ENCODE measurements around the gene SLC1A5. TPM values are rescaled to one million over a fixed set of nuclear protein-coding genes. Genes with fewer than 3 reads are reported as not detected.

The SLC1A5 gene
- 10 to 100 TPM; 40.3 to 84.4 TPM for polyA plus RNA-seq

DNA sequence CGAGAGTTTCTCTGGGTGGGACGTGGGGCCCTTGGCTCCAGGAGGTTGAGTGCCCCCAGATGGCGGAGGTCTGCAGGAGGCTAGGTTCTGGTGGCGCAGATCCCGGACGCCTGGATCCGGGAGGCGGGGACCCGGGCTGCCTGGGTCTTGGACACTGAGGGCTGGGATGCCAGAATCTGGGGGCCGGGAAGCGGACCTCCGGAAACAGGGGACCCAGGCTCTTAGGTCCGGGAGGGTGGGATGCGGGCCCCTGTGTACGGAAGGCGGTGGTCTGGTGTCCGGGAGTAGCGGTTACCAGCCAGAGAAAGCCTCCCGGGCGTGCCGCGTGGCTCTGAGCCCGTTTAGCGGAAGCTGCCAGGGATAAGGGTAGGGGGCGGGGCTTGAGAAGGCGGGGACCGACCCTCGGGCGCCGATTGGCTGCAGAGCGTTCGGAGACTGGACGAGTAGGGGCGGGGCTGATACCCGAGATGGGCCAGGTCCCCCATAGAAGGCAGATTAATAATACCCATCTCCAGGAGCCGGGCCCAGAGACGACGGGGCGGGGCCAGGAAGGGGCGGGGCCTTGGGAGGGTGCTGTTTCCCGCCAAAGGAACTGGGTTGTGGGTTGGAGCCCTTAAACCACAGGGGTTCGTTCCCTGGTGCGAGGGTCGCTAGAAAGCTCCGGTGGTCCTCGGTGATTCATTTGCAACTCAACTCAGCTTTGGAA, at the start of gene SLC1A5:
TSS of gene SLC1A5 (minus strand) at position 333 of the 706 bp plus-strand sequence. CDS start 629 bp downstream, outside the sequence.
- H3K9me3 ChIP-seq (ENCODE audit: control insufficient read depth in 2 of 2, insufficient read depth in 1 of 2, low read depth in 1 of 2, low read length in 1 of 2) = no peaks in the 10 kb centered on the region
- H3K4me3 ChIP-seq (ENCODE audit: low read depth in 1 of 2, low read length in 2 of 2) = peak within 1 kb of the TSS; percentile 73 to 87
- H3K4me1 ChIP-seq (ENCODE audit: control insufficient read depth in 2 of 2, insufficient read depth in 2 of 2, low read length in 1 of 2) = peaks cover 3 to 22% of the 10 kb centered on the region in 2 donors
- H3K27ac ChIP-seq (ENCODE audit: low read depth in 2 of 2, low read length in 1 of 2) = peak within 1 kb of the TSS; percentile 95 to 97
- H3K27me3 ChIP-seq (ENCODE audit: control insufficient read depth in 1 of 2, insufficient read depth in 2 of 2, low read length in 2 of 2) = no peaks in the 10 kb centered on the region
- H3K36me3 ChIP-seq (ENCODE audit: control insufficient read depth in 2 of 2, insufficient read depth in 2 of 2, low read length in 1 of 2) = peaks cover 0 to 5% of the 10 kb centered on the region in 2 donors
- 1% methylated on average over 35 to 46 of the region's 46 CpGs for WGBS, 2 donors

DNA sequence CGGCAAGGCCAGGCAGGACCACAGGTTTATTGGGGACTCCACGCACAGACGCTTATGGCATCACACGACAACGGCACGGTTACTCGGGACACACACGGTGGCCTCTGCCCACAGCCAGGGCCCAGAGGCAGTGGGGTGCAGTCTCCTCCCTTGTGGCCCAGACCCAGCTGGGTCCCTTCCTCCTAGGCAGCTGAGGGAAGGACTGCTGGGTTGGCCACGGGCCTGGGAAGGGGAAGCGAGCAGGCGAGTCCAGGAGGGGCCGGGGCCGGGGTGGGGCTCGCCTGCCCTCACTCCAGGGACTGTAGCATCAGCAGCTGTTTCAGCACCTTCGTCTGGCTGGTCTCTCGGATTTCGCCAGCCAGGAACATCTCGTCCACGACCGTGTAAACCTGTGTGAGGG, 49.8 kb upstream of the SLC1A5 start:
- Histone ChIP-seq H3K36me3 (ENCODE audit: control insufficient read depth in 2 of 2, insufficient read depth in 2 of 2, low read length in 1 of 2) (peaks cover 5 to 20% of the 10 kb centered on the region in 2 donors), H3K4me3 (ENCODE audit: low read depth in 1 of 2, low read length in 2 of 2) (no peak overlapping the region), H3K9me3 (ENCODE audit: control insufficient read depth in 2 of 2, insufficient read depth in 1 of 2, low read depth in 1 of 2, low read length in 1 of 2) (no peaks in the 10 kb centered on the region), H3K27me3 (ENCODE audit: control insufficient read depth in 1 of 2, insufficient read depth in 2 of 2, low read length in 2 of 2) (no peaks in the 10 kb centered on the region), H3K4me1 (ENCODE audit: control insufficient read depth in 2 of 2, insufficient read depth in 2 of 2, low read length in 1 of 2) (peaks cover 0 to 14% of the 10 kb centered on the region in 2 donors), H3K27ac (ENCODE audit: low read depth in 2 of 2, low read length in 1 of 2) (no peak overlapping the region)
- 82 to 83% methylated on average over 20 of the region's 20 CpGs for WGBS, 2 donors

DNA sequence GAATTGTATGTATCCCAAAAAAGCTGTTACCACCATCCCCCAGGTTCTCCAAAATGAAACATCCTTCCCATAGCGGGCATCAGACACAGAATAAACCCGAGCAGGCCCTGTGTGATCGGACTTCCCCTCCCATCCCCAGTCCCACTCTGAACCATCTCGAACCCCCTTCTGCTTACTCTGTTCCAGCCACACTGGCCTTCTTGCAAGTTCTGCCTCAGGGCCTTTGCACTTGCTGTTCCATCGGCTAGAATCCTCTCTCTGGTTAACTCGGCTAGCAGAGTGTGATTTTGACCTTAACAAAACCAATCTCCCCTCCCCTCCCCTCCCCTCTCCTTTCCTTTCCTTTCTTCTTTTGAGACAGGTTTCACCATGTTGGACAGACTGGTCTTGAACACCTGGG, 46.6 kb upstream of the SLC1A5 start:
- WGBS, 2 donors = 96 to 99% methylated on average over 6 of the region's 6 CpGs

DNA sequence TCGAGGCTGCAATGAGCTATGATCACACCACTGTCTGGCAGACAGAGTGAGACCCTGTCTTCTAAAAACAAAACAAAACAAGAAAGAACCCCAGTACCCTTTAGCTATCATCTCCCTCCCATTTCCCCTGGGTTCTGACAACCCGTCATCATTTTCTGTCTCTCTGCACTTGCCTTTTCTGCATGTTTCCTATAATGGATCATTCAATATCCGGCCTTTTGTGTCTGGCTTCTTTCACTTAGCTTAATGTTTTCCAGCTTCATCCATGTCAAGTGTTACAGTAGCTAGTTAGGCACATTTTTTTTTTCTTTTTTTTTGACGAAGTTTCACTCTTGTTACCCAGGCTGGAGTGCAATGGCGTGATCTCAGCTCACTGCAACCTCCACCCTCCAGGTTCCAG, 45.7 kb upstream of the SLC1A5 start:
- H3K36me3 ChIP-seq (ENCODE audit: control insufficient read depth in 2 of 2, insufficient read depth in 2 of 2, low read length in 1 of 2) = peaks cover 5 to 10% of the 10 kb centered on the region in 2 donors
- H3K4me1 ChIP-seq (ENCODE audit: control insufficient read depth in 2 of 2, insufficient read depth in 2 of 2, low read length in 1 of 2) = peaks cover 0 to 2% of the 10 kb centered on the region in 2 donors
- H3K4me3 ChIP-seq (ENCODE audit: low read depth in 1 of 2, low read length in 2 of 2) = no peak overlapping the region
- H3K9me3 ChIP-seq (ENCODE audit: control insufficient read depth in 2 of 2, insufficient read depth in 1 of 2, low read depth in 1 of 2, low read length in 1 of 2) = no peaks in the 10 kb centered on the region
- WGBS, 2 donors = 81 to 84% methylated on average over 5 of the region's 5 CpGs
- no peak overlapping the region for H3K27ac ChIP-seq (ENCODE audit: low read depth in 2 of 2, low read length in 1 of 2)
- no peaks in the 10 kb centered on the region for H3K27me3 ChIP-seq (ENCODE audit: control insufficient read depth in 1 of 2, insufficient read depth in 2 of 2, low read length in 2 of 2)

More for the DNA sequence above, 46.6 kb upstream of the SLC1A5 start:
- H3K27ac ChIP-seq (ENCODE audit: low read depth in 2 of 2, low read length in 1 of 2) = no peak overlapping the region
- H3K9me3 ChIP-seq (ENCODE audit: control insufficient read depth in 2 of 2, insufficient read depth in 1 of 2, low read depth in 1 of 2, low read length in 1 of 2) = no peaks in the 10 kb centered on the region
- peaks cover 5 to 13% of the 10 kb centered on the region in 2 donors for H3K36me3 ChIP-seq (ENCODE audit: control insufficient read depth in 2 of 2, insufficient read depth in 2 of 2, low read length in 1 of 2)
- H3K4me1 ChIP-seq (ENCODE audit: control insufficient read depth in 2 of 2, insufficient read depth in 2 of 2, low read length in 1 of 2) = peaks cover 0 to 9% of the 10 kb centered on the region in 2 donors
- H3K27me3 ChIP-seq (ENCODE audit: control insufficient read depth in 1 of 2, insufficient read depth in 2 of 2, low read length in 2 of 2) = no peaks in the 10 kb centered on the region
- no peak overlapping the region for H3K4me3 ChIP-seq (ENCODE audit: low read depth in 1 of 2, low read length in 2 of 2)

DNA sequence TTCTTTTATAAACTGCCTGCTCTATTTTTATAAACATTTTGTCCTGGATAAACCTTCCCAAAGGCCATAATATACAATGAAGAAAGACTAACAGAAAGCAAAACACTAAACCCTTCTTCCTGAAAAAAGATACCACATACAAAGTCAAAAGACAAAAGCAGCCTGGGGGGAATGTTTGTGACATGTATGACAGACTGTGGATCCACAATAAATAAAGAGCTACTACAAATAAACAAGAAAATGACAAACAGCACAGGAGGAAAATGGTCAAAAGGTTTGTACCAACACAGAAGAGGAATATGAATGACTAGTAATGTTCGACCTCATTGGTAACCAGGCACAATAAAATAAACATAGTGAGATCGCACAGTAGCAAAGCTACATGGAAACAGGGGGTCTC, 42.5 kb upstream of the SLC1A5 start:
- Histone ChIP-seq H3K27me3 (ENCODE audit: control insufficient read depth in 1 of 2, insufficient read depth in 2 of 2, low read length in 2 of 2) (no peaks in the 10 kb centered on the region), H3K4me1 (ENCODE audit: control insufficient read depth in 2 of 2, insufficient read depth in 2 of 2, low read length in 1 of 2) (no peaks in the 10 kb centered on the region), H3K4me3 (ENCODE audit: low read depth in 1 of 2, low read length in 2 of 2) (no peak overlapping the region), H3K9me3 (ENCODE audit: control insufficient read depth in 2 of 2, insufficient read depth in 1 of 2, low read depth in 1 of 2, low read length in 1 of 2) (no peaks in the 10 kb centered on the region), H3K36me3 (ENCODE audit: control insufficient read depth in 2 of 2, insufficient read depth in 2 of 2, low read length in 1 of 2) (no peaks in the 10 kb centered on the region), H3K27ac (ENCODE audit: low read depth in 2 of 2, low read length in 1 of 2) (no peak overlapping the region)
- WGBS, 2 donors = 87 to 89% methylated on average over 2 of the region's 2 CpGs

DNA sequence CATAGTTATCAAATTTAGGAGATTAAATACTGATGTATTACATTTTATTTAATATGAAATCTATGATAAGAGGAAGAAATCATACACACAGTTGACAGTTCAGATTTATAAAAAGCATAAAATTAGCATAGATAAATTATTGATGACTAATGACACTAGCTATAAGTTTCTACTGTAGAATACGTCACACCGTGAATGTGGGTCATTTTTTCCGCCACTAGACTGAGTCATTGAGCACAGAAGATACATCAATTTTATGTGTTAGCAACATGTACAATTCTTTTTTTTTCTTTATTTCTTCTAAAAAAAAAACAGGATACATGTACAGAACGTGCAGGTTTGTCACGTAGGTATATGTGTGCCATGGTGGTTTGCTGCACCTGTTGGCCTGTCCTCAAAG, 40.1 kb upstream of the SLC1A5 start:
- Histone ChIP-seq H3K4me1 (ENCODE audit: control insufficient read depth in 2 of 2, insufficient read depth in 2 of 2, low read length in 1 of 2) (peaks cover 0 to 4% of the 10 kb centered on the region in 2 donors), H3K4me3 (ENCODE audit: low read depth in 1 of 2, low read length in 2 of 2) (no peak overlapping the region), H3K27ac (ENCODE audit: low read depth in 2 of 2, low read length in 1 of 2) (no peak overlapping the region), H3K36me3 (ENCODE audit: control insufficient read depth in 2 of 2, insufficient read depth in 2 of 2, low read length in 1 of 2) (no peaks in the 10 kb centered on the region), H3K9me3 (ENCODE audit: control insufficient read depth in 2 of 2, insufficient read depth in 1 of 2, low read depth in 1 of 2, low read length in 1 of 2) (no peaks in the 10 kb centered on the region), H3K27me3 (ENCODE audit: control insufficient read depth in 1 of 2, insufficient read depth in 2 of 2, low read length in 2 of 2) (no peaks in the 10 kb centered on the region)
- WGBS, 2 donors = 57 to 59% methylated on average over 5 of the region's 5 CpGs

DNA sequence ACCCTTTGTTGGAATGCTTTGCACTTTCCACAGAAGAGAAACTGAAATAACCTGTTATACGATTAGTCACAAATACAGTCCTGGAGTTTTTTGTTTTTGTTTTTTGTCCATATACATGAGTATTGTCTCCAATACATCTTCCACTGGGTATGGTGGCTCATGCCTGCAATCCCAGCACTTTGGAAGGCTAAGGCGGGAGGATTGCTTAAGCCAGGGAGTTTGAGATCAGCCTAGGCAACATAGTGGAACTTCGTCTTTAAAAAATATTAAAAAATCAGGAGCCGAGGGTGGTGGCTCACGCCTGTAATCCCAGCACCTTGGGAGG, 37.3 kb upstream of the SLC1A5 start:
- no peaks in the 10 kb centered on the region for H3K27me3 ChIP-seq (ENCODE audit: control insufficient read depth in 1 of 2, insufficient read depth in 2 of 2, low read length in 2 of 2)
- WGBS, 2 donors = 65 to 66% methylated on average over 5 of the region's 5 CpGs
- no peak overlapping the region for H3K27ac ChIP-seq (ENCODE audit: low read depth in 2 of 2, low read length in 1 of 2)
- H3K4me1 ChIP-seq (ENCODE audit: control insufficient read depth in 2 of 2, insufficient read depth in 2 of 2, low read length in 1 of 2) = peaks cover 3 to 17% of the 10 kb centered on the region in 2 donors
- H3K36me3 ChIP-seq (ENCODE audit: control insufficient read depth in 2 of 2, insufficient read depth in 2 of 2, low read length in 1 of 2) = no peaks in the 10 kb centered on the region
- no peak overlapping the region for H3K4me3 ChIP-seq (ENCODE audit: low read depth in 1 of 2, low read length in 2 of 2)
- H3K9me3 ChIP-seq (ENCODE audit: control insufficient read depth in 2 of 2, insufficient read depth in 1 of 2, low read depth in 1 of 2, low read length in 1 of 2) = no peaks in the 10 kb centered on the region

DNA sequence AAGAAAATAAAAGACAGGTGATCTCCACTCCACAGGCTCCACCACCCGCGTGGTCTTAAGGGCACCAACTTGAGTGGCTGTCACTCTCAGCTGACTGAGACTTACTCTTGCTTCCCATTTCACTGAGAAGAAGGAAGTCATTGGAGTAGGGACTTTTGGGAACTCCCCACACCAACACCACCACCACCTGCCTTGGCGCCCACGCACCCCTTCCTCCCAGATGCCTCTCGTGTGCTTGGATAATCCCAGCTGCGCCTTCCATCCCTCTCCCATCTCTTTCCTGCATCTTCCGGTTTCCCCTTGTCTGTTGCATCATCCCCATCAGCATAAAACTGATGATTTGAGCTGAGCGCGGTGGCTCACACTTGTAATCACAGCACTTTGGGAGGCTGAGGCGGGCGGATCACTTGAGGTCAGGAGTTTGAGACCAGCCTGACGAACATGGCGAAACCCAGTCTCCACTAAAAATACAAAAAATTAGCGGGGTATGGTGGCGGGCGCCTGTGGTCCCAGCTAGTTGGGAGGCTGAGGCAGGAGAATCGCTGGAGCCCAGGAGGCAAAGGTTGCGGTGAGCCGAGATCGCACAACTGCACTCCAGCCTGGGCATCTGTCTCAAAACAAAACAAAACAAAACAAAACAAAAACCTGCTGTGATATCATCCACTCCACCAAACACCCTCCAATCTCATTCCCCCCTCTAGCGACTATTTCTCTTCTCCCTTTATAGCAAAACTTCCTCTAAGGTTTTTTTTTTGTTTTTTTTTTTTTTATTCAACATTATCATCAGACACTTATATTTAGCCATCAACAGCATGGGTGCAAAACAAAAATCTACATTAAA, 36.7 kb upstream of the SLC1A5 start:
- peaks cover 3 to 19% of the 10 kb centered on the region in 2 donors for H3K4me1 ChIP-seq (ENCODE audit: control insufficient read depth in 2 of 2, insufficient read depth in 2 of 2, low read length in 1 of 2)
- 83% methylated on average over 21 of the region's 21 CpGs for WGBS, 2 donors
- no peaks in the 10 kb centered on the region for H3K9me3 ChIP-seq (ENCODE audit: control insufficient read depth in 2 of 2, insufficient read depth in 1 of 2, low read depth in 1 of 2, low read length in 1 of 2)
- no peak overlapping the region for H3K4me3 ChIP-seq (ENCODE audit: low read depth in 1 of 2, low read length in 2 of 2)
- no peaks in the 10 kb centered on the region for H3K27me3 ChIP-seq (ENCODE audit: control insufficient read depth in 1 of 2, insufficient read depth in 2 of 2, low read length in 2 of 2)
- no peaks in the 10 kb centered on the region for H3K36me3 ChIP-seq (ENCODE audit: control insufficient read depth in 2 of 2, insufficient read depth in 2 of 2, low read length in 1 of 2)
- H3K27ac ChIP-seq (ENCODE audit: low read depth in 2 of 2, low read length in 1 of 2) = no peak overlapping the region

DNA sequence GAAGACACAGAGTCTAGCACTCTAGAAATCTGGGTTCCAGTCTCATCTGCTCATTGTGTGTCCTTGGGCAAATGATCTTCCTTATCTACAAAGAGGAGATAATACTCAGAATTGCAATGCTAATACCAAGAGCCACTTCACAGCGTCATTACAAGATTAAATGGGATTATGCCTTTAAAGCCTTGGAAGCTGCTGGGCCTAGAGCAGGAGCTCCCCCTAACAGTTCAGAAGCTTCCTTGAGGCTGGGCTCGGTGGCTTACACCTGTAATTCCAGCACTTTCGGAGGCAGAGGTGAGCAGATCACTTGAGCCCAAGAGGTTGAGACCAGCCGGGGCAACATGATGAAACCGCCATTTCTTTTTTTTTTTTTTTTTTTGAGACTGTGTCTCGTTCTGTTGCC, 34.7 kb upstream of the SLC1A5 start:
- H3K4me1 ChIP-seq (ENCODE audit: control insufficient read depth in 2 of 2, insufficient read depth in 2 of 2, low read length in 1 of 2) = peaks cover 3 to 19% of the 10 kb centered on the region in 2 donors
- H3K27ac ChIP-seq (ENCODE audit: low read depth in 2 of 2, low read length in 1 of 2) = no peak overlapping the region
- H3K27me3 ChIP-seq (ENCODE audit: control insufficient read depth in 1 of 2, insufficient read depth in 2 of 2, low read length in 2 of 2) = no peaks in the 10 kb centered on the region
- H3K36me3 ChIP-seq (ENCODE audit: control insufficient read depth in 2 of 2, insufficient read depth in 2 of 2, low read length in 1 of 2) = no peaks in the 10 kb centered on the region
- no peak overlapping the region for H3K4me3 ChIP-seq (ENCODE audit: low read depth in 1 of 2, low read length in 2 of 2)
- no peaks in the 10 kb centered on the region for H3K9me3 ChIP-seq (ENCODE audit: control insufficient read depth in 2 of 2, insufficient read depth in 1 of 2, low read depth in 1 of 2, low read length in 1 of 2)
- WGBS, 2 donors = 78 to 80% methylated on average over 5 to 6 of the region's 6 CpGs

Measured in esophagus (tissue), 2 donors.